Keratinocyte (primary cell): ENCODE results near the gene TMTC2. TPM values are rescaled to one million over a fixed set of nuclear protein-coding genes. Genes with fewer than 3 reads are reported as not detected.
A peak's percentile ranks its signal among the peaks of the same experiment; 100 is the strongest.

Source experiments
- DNase-seq: peaks from one replicate; pipeline ENCODE4 v3.0.0-alpha.2; 2011; ENCODE audit warnings: low read depth, missing footprints, low spot score
- FAIRE-seq: peaks from 2 replicates; lab custom pipeline; 2011; peaks lifted over from hg19 to GRCh38; lab: Jason Lieb, UNC
- H2AFZ ChIP-seq: 2 replicates; pipeline ENCODE4 v1.6.0; 2012; ENCODE audit warnings: low read length, control low read depth, inconsistent platforms; ENCODE audit not compliant: control insufficient read depth
- H3K27ac ChIP-seq: 2 replicates; pipeline ENCODE4 v1.5.1; 2011; ENCODE audit warnings: low read length; ENCODE audit not compliant: control insufficient read depth, insufficient read depth
- H3K27me3 ChIP-seq: 3 replicates; pipeline ENCODE4 v1.6.0; 2011; ENCODE audit warnings: low read length; ENCODE audit not compliant: control insufficient read depth, insufficient read depth; ENCODE audit errors: extremely low read depth
- H3K36me3 ChIP-seq, 2 experiments: 2 replicates in 1 of 2; 3 replicates in 1 of 2; pipeline ENCODE4 v1.5.1; 2011; ENCODE audit warnings: low read length in 2 of 2, mild to moderate bottlenecking in 1 of 2; ENCODE audit not compliant: control insufficient read depth in 2 of 2, insufficient read depth in 2 of 2; ENCODE audit errors: extremely low read depth in 1 of 2
- H3K4me1 ChIP-seq: 3 replicates; pipeline ENCODE4 v1.5.1; 2011; ENCODE audit warnings: low read length; ENCODE audit not compliant: control insufficient read depth, insufficient read depth; ENCODE audit errors: extremely low read depth
- H3K4me2 ChIP-seq: 3 replicates; pipeline ENCODE4 v1.6.0; 2011; ENCODE audit warnings: low read depth, low read length; ENCODE audit not compliant: control insufficient read depth, insufficient read depth; ENCODE audit errors: extremely low read depth
- H3K4me3 ChIP-seq, 3 experiments: fragments of 200-600 bp in 1 of 3; sonication (generic) in 1 of 3; 2 replicates in 2 of 3; 3 replicates in 1 of 3; pipeline ENCODE4 v1.5.1; 2011 to 2016; ENCODE audit warnings: low read length in 3 of 3, mild to moderate bottlenecking in 3 of 3, control low read depth in 2 of 3, inconsistent platforms in 1 of 3, low read depth in 1 of 3, mixed read lengths in 1 of 3, mixed run types in 1 of 3, moderate library complexity in 1 of 3; ENCODE audit not compliant: control insufficient read depth in 2 of 3, insufficient read depth in 2 of 3; ENCODE audit errors: extremely low read depth in 1 of 3
- H3K79me2 ChIP-seq: 2 replicates; pipeline ENCODE4 v1.6.0; 2012; ENCODE audit warnings: low read length; ENCODE audit not compliant: control insufficient read depth, insufficient read depth
- H3K9ac ChIP-seq: 3 replicates; pipeline ENCODE4 v1.6.0; 2011; ENCODE audit warnings: low read length; ENCODE audit not compliant: control insufficient read depth, insufficient read depth; ENCODE audit errors: extremely low read depth
- H3K9me1 ChIP-seq: 3 replicates; pipeline ENCODE4 v1.6.0; 2011; ENCODE audit warnings: low read length; ENCODE audit not compliant: control insufficient read depth, insufficient read depth; ENCODE audit errors: extremely low read depth
- H3K9me3 ChIP-seq: 2 replicates; pipeline ENCODE4 v1.5.1; 2012; ENCODE audit warnings: low read depth, low read length; ENCODE audit not compliant: control insufficient read depth
- H4K20me1 ChIP-seq: 3 replicates; pipeline ENCODE4 v1.6.0; 2011; ENCODE audit warnings: low read length; ENCODE audit not compliant: control insufficient read depth, insufficient read depth; ENCODE audit errors: extremely low read depth
- CTCF ChIP-seq, 3 experiments: IDR thresholded peaks in 1 of 3; conservative IDR thresholded peaks in 1 of 3; optimal IDR thresholded peaks in 1 of 3; 2 replicates in 2 of 3; 3 replicates in 1 of 3; pipeline versions ENCODE3 to v1.5.1; 2011; ENCODE audit warnings: low read length in 3 of 3, mild to moderate bottlenecking in 3 of 3, moderate library complexity in 2 of 3, control low read depth in 1 of 3, inconsistent platforms in 1 of 3; ENCODE audit not compliant: insufficient read depth in 2 of 3; ENCODE audit errors: extremely low read depth in 1 of 3
- EZH2 ChIP-seq: IDR thresholded peaks from one replicate; pipeline ENCODE4 v1.6.1; 2012; ENCODE audit warnings: inconsistent platforms, mild to moderate bottlenecking, low read length, moderate library complexity
- dilution Hi-C: fragments of 300-500 bp; cut with MboI; formaldehyde crosslinking; loops from one replicate; pipeline ENCODE4 v1.7.0; 2020; ENCODE audit warnings: low sequenced_read_pairs; ENCODE audit not compliant: extremely low pct_ligation_motif_present
- polyA plus RNA-seq, 5 experiments: library from polyadenylated mRNA; depleted of rRNA in 3 of 5; stranded (reverse) in 3 of 5; stranded (forward) in 1 of 5; unstranded in 1 of 5; fragments of >200 nt; gene quantifications; 1 replicate in 1 of 5; 2 replicates in 3 of 5; 3 replicates in 1 of 5; pipeline versions ENCODE4 v1.2.1 to v1.2.3, GENCODE V29; 2011 to 2012; ENCODE audit warnings: missing spikeins in 2 of 5, low read depth in 1 of 5, low replicate concordance in 1 of 5

Gene TMTC2
- polyA plus RNA-seq, 1 donor (not counting 4 experiments of a cell fraction or from before 2014, with no cell fraction given) = 3.8 TPM

GRCh38 chr12:82644896-82645295 is 41.8 kb upstream of the TMTC2 start:
- no peak overlapping the region for H3K27ac ChIP-seq
- no peaks in the 10 kb centered on the region for H4K20me1 ChIP-seq
- no peak overlapping the region for H3K9ac ChIP-seq
- H3K4me3 ChIP-seq = no peak overlapping the region
- DNase-seq (no peak), FAIRE-seq (peak; percentile 23)
- H3K9me3 ChIP-seq = no peaks in the 10 kb centered on the region
- dilution Hi-C loops = no loop called here
- no peak overlapping the region for H2AFZ ChIP-seq
- no peaks in the 10 kb centered on the region for H3K9me1 ChIP-seq
- TF ChIP-seq CTCF (optimal IDR thresholded peaks at IDR 0.05 in 1 of 3, IDR thresholded peaks at IDR 0.05 in 1 of 3, conservative IDR thresholded peaks at IDR 0.05 in 1 of 3; ENCODE audit: extremely low read depth in 1 of 3, insufficient read depth in 2 of 3, low read length in 3 of 3) (no peak), EZH2 (no peak)
- H3K4me2 ChIP-seq = no peak overlapping the region
- H3K36me3 ChIP-seq = no peaks in the 10 kb centered on the region
- H3K4me1 ChIP-seq = peaks cover 12% of the 10 kb centered on the region
- no peaks in the 10 kb centered on the region for H3K79me2 ChIP-seq
- no peaks in the 10 kb centered on the region for H3K27me3 ChIP-seq

- H3K27ac ChIP-seq = peak overlapping the region; percentile 32
- H4K20me1 ChIP-seq = no peaks in the 10 kb centered on the region
- H3K4me1 ChIP-seq = peaks cover 14% of the 10 kb centered on the region
- no peak overlapping the region for H3K4me3 ChIP-seq
- peak; percentile 79 for FAIRE-seq
- H3K9ac ChIP-seq = no peak overlapping the region
- H3K4me2 ChIP-seq = peak overlapping the region; percentile 56
- no peak for TF ChIP-seq EZH2
- TF ChIP-seq CTCF (optimal IDR thresholded peaks at IDR 0.05 in 1 of 3, IDR thresholded peaks at IDR 0.05 in 1 of 3, conservative IDR thresholded peaks at IDR 0.05 in 1 of 3; ENCODE audit: extremely low read depth in 1 of 3, insufficient read depth in 2 of 3, low read length in 3 of 3) = no peak
- H3K27me3 ChIP-seq = no peaks in the 10 kb centered on the region
- dilution Hi-C loops = no loop called here
- H3K9me1 ChIP-seq = no peaks in the 10 kb centered on the region
- H3K9me3 ChIP-seq = no peaks in the 10 kb centered on the region
- H3K79me2 ChIP-seq = no peaks in the 10 kb centered on the region
- no peaks in the 10 kb centered on the region for H3K36me3 ChIP-seq
- DNase-seq = peak; percentile 13
- H2AFZ ChIP-seq = peak overlapping the region; percentile 50
Measured at GRCh38 chr12:82645414-82645813, 41.3 kb upstream of the TMTC2 start.
